ENCODE measurements around the gene TNFRSF11A.

TNFRSF11A gene

DNA sequence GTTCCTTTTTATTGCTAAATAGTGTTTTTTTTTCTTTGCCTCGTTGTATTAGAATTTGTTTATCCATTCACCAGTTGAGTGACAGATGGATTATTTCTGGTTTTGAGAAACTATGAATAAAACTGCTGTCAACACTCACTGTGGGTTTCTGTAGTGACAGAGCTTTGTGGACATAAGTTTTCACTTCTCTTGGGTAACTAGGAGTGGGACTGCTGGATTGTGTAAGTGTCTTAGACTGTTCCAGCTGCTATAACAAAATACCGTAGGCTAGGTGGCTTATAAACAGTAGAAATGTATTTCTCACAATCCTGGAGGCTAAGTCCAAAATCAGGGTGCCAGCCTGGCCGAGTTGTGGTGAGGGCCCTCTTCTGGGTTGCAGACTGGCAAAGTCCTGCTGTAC, 71.9 kb downstream of the TNFRSF11A start:
- no peak overlapping the region for H3K9ac ChIP-seq (ENCODE audit: low read depth, low read length, poor library complexity)
- H3K4me3 ChIP-seq (ENCODE audit: low read length in 2 of 2), result no peak overlapping the region
- no peak overlapping the region for H3K14ac ChIP-seq (ENCODE audit: low read length)
- H3K23ac ChIP-seq (ENCODE audit: low read depth, low read length, poor library complexity), result no peak overlapping the region
- H2BK5ac ChIP-seq (ENCODE audit: low read length), result no peak overlapping the region
- no peaks in the 10 kb centered on the region for H3K27me3 ChIP-seq (ENCODE audit: control insufficient read depth in 3 of 3, insufficient read depth in 3 of 3, low read depth in 1 of 3, low read length in 3 of 3)
- H3K4me1 ChIP-seq (ENCODE audit: control insufficient read depth in 2 of 2, insufficient read depth in 1 of 2, low read depth in 1 of 2, low read length in 2 of 2), result peaks cover 0 to 5% of the 10 kb centered on the region in 2 donors
- no peak overlapping the region for H4K91ac ChIP-seq (ENCODE audit: low read depth, low read length, poor library complexity)
- no peak overlapping the region for H2BK15ac ChIP-seq (ENCODE audit: low read length)
- no peak overlapping the region for H2AFZ ChIP-seq (ENCODE audit: low read length)
- no peak overlapping the region for H2BK120ac ChIP-seq (ENCODE audit: low read depth, low read length)
- no peak overlapping the region for H3K4ac ChIP-seq (ENCODE audit: low read length)
- no peak overlapping the region for H3K4me2 ChIP-seq (ENCODE audit: insufficient read depth, low read length, poor library complexity, severe bottlenecking)
- H3K79me1 ChIP-seq (ENCODE audit: low read depth, low read length), result no peaks in the 10 kb centered on the region
- H4K8ac ChIP-seq (ENCODE audit: low read depth, low read length), result no peak overlapping the region
- H3K18ac ChIP-seq (ENCODE audit: low read length), result no peak overlapping the region
- H3K27ac ChIP-seq (replicated peaks; ENCODE audit: low read length), result no peak overlapping the region
- no peak overlapping the region for H2BK12ac ChIP-seq (ENCODE audit: low read length)
- H3K9me3 ChIP-seq (replicated peaks in 1 of 2; ENCODE audit: control insufficient read depth in 2 of 2, insufficient read depth in 1 of 2, low read depth in 1 of 2, low read length in 2 of 2), result no peaks in the 10 kb centered on the region
- no peaks in the 10 kb centered on the region for H3K36me3 ChIP-seq (replicated peaks in 1 of 2; ENCODE audit: control insufficient read depth in 2 of 2, insufficient read depth in 2 of 2, low read length in 2 of 2)
- WGBS, 2 donors (ENCODE audit: extremely low coverage in 2 of 2, insufficient read length in 2 of 2, insufficient replicate concordance in 1 of 2), result no CpG with 5 or more reads among the region's 3 CpGs
- DNase-seq (ENCODE audit: low spot score), result no peak
- no peak overlapping the region for H2AK5ac ChIP-seq (ENCODE audit: low read depth, low read length)

DNA sequence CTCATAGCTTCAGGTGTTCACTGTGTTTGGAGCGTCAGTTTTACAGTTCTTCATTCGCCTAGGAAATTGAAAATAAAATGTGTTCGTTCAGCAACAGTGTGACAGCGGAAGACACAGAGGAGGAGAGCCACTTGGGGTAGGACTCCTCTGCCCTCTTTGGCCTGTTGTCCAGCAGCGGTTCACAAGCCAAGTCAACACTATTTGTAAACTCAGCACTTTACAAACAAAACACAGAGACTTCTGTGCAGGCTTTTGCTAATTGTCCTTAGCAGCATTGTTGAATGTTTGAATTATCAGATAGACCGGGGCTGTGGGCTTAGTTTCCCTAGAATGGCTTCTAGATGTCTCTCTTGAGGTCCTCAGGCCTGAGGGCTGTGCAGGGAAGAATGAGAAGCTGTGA, 73.2 kb downstream of the TNFRSF11A start:
- no peak overlapping the region for H3K9ac ChIP-seq (ENCODE audit: low read depth, low read length, poor library complexity)
- H3K4me2 ChIP-seq (ENCODE audit: insufficient read depth, low read length, poor library complexity, severe bottlenecking), result no peak overlapping the region
- H3K36me3 ChIP-seq (replicated peaks in 1 of 2; ENCODE audit: control insufficient read depth in 2 of 2, insufficient read depth in 2 of 2, low read length in 2 of 2), result peaks cover 0 to 3% of the 10 kb centered on the region in 2 donors
- H4K91ac ChIP-seq (ENCODE audit: low read depth, low read length, poor library complexity), result no peak overlapping the region
- H3K14ac ChIP-seq (ENCODE audit: low read length), result no peak overlapping the region
- no peak overlapping the region for H3K23ac ChIP-seq (ENCODE audit: low read depth, low read length, poor library complexity)
- H2BK120ac ChIP-seq (ENCODE audit: low read depth, low read length), result no peak overlapping the region
- H3K4me3 ChIP-seq (ENCODE audit: low read length in 2 of 2), result no peak overlapping the region
- H3K79me1 ChIP-seq (ENCODE audit: low read depth, low read length), result no peaks in the 10 kb centered on the region
- H3K27me3 ChIP-seq (ENCODE audit: control insufficient read depth in 3 of 3, insufficient read depth in 3 of 3, low read depth in 1 of 3, low read length in 3 of 3), result no peaks in the 10 kb centered on the region
- no peak overlapping the region for H2BK12ac ChIP-seq (ENCODE audit: low read length)
- no peak for DNase-seq (ENCODE audit: low spot score)
- H3K18ac ChIP-seq (ENCODE audit: low read length), result no peak overlapping the region
- no peak overlapping the region for H3K27ac ChIP-seq (replicated peaks; ENCODE audit: low read length)
- H3K4ac ChIP-seq (ENCODE audit: low read length), result no peak overlapping the region
- H4K8ac ChIP-seq (ENCODE audit: low read depth, low read length), result no peak overlapping the region
- no CpG with 5 or more reads among the region's 6 CpGs for WGBS, 2 donors (ENCODE audit: extremely low coverage in 2 of 2, insufficient read length in 2 of 2, insufficient replicate concordance in 1 of 2)
- H2BK15ac ChIP-seq (ENCODE audit: low read length), result no peak overlapping the region
- H3K4me1 ChIP-seq (ENCODE audit: control insufficient read depth in 2 of 2, insufficient read depth in 1 of 2, low read depth in 1 of 2, low read length in 2 of 2), result peaks cover 0 to 5% of the 10 kb centered on the region in 2 donors
- H2AK5ac ChIP-seq (ENCODE audit: low read depth, low read length), result no peak overlapping the region
- H2AFZ ChIP-seq (ENCODE audit: low read length), result no peak overlapping the region
- no peak overlapping the region for H2BK5ac ChIP-seq (ENCODE audit: low read length)
- peaks cover 0 to 4% of the 10 kb centered on the region in 2 donors for H3K9me3 ChIP-seq (replicated peaks in 1 of 2; ENCODE audit: control insufficient read depth in 2 of 2, insufficient read depth in 1 of 2, low read depth in 1 of 2, low read length in 2 of 2)

DNA sequence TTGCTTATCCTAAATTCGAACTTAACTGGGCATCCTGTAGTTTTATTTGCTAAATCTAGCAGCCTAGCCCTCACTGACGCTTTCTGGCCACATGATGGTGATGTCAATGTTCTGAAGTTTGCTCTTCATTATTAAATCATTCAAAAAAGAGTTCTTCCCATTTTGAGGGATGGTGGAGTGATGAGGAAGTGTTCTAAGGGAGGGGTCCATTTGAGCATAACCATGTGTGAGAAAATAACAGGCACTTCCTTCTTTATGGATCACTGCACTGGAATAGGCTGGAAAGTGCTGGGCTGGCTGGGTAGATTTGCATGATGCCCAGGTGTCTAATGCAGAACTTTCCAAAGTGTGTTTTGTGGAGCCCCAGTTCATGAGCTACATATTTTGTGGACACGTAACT, 74.2 kb downstream of the TNFRSF11A start:
- Histone ChIP-seq H2BK5ac (ENCODE audit: low read length) (no peak overlapping the region), H3K14ac (ENCODE audit: low read length) (no peak overlapping the region), H2AFZ (ENCODE audit: low read length) (no peak overlapping the region), H3K4me2 (ENCODE audit: insufficient read depth, low read length, poor library complexity, severe bottlenecking) (no peak overlapping the region), H2BK15ac (ENCODE audit: low read length) (no peak overlapping the region), H3K27ac (replicated peaks; ENCODE audit: low read length) (no peak overlapping the region), H2BK12ac (ENCODE audit: low read length) (no peak overlapping the region), H3K4me1 (ENCODE audit: control insufficient read depth in 2 of 2, insufficient read depth in 1 of 2, low read depth in 1 of 2, low read length in 2 of 2) (peaks cover 0 to 5% of the 10 kb centered on the region in 2 donors), H3K79me1 (ENCODE audit: low read depth, low read length) (no peaks in the 10 kb centered on the region), H3K9me3 (replicated peaks in 1 of 2; ENCODE audit: control insufficient read depth in 2 of 2, insufficient read depth in 1 of 2, low read depth in 1 of 2, low read length in 2 of 2) (peaks cover 0 to 4% of the 10 kb centered on the region in 2 donors), H3K9ac (ENCODE audit: low read depth, low read length, poor library complexity) (no peak overlapping the region), H3K27me3 (ENCODE audit: control insufficient read depth in 3 of 3, insufficient read depth in 3 of 3, low read depth in 1 of 3, low read length in 3 of 3) (no peaks in the 10 kb centered on the region), H3K36me3 (replicated peaks in 1 of 2; ENCODE audit: control insufficient read depth in 2 of 2, insufficient read depth in 2 of 2, low read length in 2 of 2) (peaks cover 0 to 3% of the 10 kb centered on the region in 2 donors), H3K4ac (ENCODE audit: low read length) (no peak overlapping the region), H3K18ac (ENCODE audit: low read length) (no peak overlapping the region), H4K91ac (ENCODE audit: low read depth, low read length, poor library complexity) (no peak overlapping the region), H2AK5ac (ENCODE audit: low read depth, low read length) (no peak overlapping the region), H3K23ac (ENCODE audit: low read depth, low read length, poor library complexity) (no peak overlapping the region), H2BK120ac (ENCODE audit: low read depth, low read length) (no peak overlapping the region), H3K4me3 (ENCODE audit: low read length in 2 of 2) (no peak overlapping the region), H4K8ac (ENCODE audit: low read depth, low read length) (no peak overlapping the region)
- no peak for DNase-seq (ENCODE audit: low spot score)
- WGBS, 2 donors (ENCODE audit: extremely low coverage in 2 of 2, insufficient read length in 2 of 2, insufficient replicate concordance in 1 of 2), result no CpG with 5 or more reads among the region's 3 CpGs

DNA sequence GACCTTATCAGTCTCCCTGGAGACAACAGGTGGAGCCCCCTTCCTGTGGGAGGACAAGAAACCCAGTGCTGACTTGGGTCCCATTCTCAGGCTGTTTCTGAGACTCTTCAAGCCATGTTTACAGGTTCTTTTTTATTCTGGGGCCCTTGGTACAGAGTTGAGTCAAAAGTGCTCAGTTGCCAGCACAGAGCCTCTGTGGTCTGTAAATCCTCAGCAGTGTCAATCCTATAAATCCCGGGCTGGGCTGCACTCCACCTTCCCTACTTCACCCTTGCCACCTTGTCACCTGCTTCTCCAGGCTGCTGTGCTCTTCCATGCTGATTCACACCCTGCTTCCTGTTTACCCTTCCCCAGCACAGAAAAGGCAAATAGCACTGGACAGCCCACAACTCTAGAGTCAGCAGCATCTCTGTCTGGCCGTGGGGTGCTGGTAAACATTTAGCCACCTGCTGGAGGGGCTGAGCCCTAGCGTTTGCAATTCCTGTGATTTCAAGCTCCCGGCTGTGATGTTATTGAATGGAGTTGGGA, 74.7 kb downstream of the TNFRSF11A start:
- no peak overlapping the region for H3K4ac ChIP-seq (ENCODE audit: low read length)
- no peaks in the 10 kb centered on the region for H3K27me3 ChIP-seq (ENCODE audit: control insufficient read depth in 3 of 3, insufficient read depth in 3 of 3, low read depth in 1 of 3, low read length in 3 of 3)
- H3K9ac ChIP-seq (ENCODE audit: low read depth, low read length, poor library complexity), result no peak overlapping the region
- no peak overlapping the region for H2BK12ac ChIP-seq (ENCODE audit: low read length)
- no peak overlapping the region for H3K4me3 ChIP-seq (ENCODE audit: low read length in 2 of 2)
- H3K9me3 ChIP-seq (replicated peaks in 1 of 2; ENCODE audit: control insufficient read depth in 2 of 2, insufficient read depth in 1 of 2, low read depth in 1 of 2, low read length in 2 of 2), result peaks cover 0 to 4% of the 10 kb centered on the region in 2 donors
- no CpG with 5 or more reads among the region's 4 CpGs for WGBS, 2 donors (ENCODE audit: extremely low coverage in 2 of 2, insufficient read length in 2 of 2, insufficient replicate concordance in 1 of 2)
- H3K4me1 ChIP-seq (ENCODE audit: control insufficient read depth in 2 of 2, insufficient read depth in 1 of 2, low read depth in 1 of 2, low read length in 2 of 2), result peaks cover 0 to 5% of the 10 kb centered on the region in 2 donors
- H3K79me1 ChIP-seq (ENCODE audit: low read depth, low read length), result no peaks in the 10 kb centered on the region
- H2BK120ac ChIP-seq (ENCODE audit: low read depth, low read length), result no peak overlapping the region
- no peak overlapping the region for H2BK5ac ChIP-seq (ENCODE audit: low read length)
- H3K27ac ChIP-seq (replicated peaks; ENCODE audit: low read length), result no peak overlapping the region
- H3K23ac ChIP-seq (ENCODE audit: low read depth, low read length, poor library complexity), result no peak overlapping the region
- DNase-seq (ENCODE audit: low spot score), result no peak
- H2AK5ac ChIP-seq (ENCODE audit: low read depth, low read length), result no peak overlapping the region
- no peak overlapping the region for H4K91ac ChIP-seq (ENCODE audit: low read depth, low read length, poor library complexity)
- no peak overlapping the region for H2BK15ac ChIP-seq (ENCODE audit: low read length)
- H3K4me2 ChIP-seq (ENCODE audit: insufficient read depth, low read length, poor library complexity, severe bottlenecking), result no peak overlapping the region
- H2AFZ ChIP-seq (ENCODE audit: low read length), result no peak overlapping the region
- H3K18ac ChIP-seq (ENCODE audit: low read length), result no peak overlapping the region
- H4K8ac ChIP-seq (ENCODE audit: low read depth, low read length), result no peak overlapping the region
- H3K36me3 ChIP-seq (replicated peaks in 1 of 2; ENCODE audit: control insufficient read depth in 2 of 2, insufficient read depth in 2 of 2, low read length in 2 of 2), result peaks cover 0 to 3% of the 10 kb centered on the region in 2 donors
- no peak overlapping the region for H3K14ac ChIP-seq (ENCODE audit: low read length)

Measured in neuronal stem cell (in vitro differentiated cells).